ENCODE results near the gene ZNF668.
A peak's percentile ranks its signal among the peaks of the same experiment; 100 is the strongest.

ZNF668 gene

DNA sequence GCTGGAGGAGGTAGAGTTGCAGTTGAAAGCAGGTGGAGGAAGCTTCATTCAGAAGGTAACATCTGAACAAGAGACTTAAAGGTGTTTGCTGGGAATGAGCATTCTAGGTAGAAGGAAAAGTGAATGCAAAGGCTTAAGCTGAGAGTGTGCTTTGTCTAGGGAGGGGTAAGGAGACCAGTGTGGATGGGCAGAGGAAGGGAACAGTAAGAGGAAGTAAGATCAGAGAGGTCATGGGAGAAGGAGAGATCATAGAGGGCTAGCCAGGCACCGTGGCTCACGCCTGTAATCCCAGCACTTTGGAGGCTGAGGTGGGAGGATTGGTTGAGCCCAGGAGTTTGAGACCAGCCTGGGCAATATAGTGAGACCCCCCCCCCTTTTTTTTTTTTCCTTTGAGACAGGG is 37.3 kb downstream of the ZNF668 start:
- Histone ChIP-seq H3K27me3 (no peaks in the 10 kb centered on the region), H3K9me3 (no peaks in the 10 kb centered on the region), H3K36me3 (peaks cover 49% of the 10 kb centered on the region), H3K27ac (peak overlapping the region; percentile 92), H3K4me3 (ENCODE audit: low read depth in 1 of 2, low read length in 1 of 2) (no peak overlapping the region), H3K4me1 (ENCODE audit: control insufficient read depth in 1 of 2, insufficient read depth in 1 of 2, low read depth in 1 of 2, low read length in 1 of 2) (peaks cover 20 to 33% of the 10 kb centered on the region in 2 experiments)
- no peak for TF ChIP-seq CTCF (IDR thresholded peaks at IDR 0.05)

- no peak for TF ChIP-seq CTCF (IDR thresholded peaks at IDR 0.05)
- no peaks in the 10 kb centered on the region for H3K27me3 ChIP-seq
- H3K4me1 ChIP-seq (ENCODE audit: control insufficient read depth in 1 of 2, insufficient read depth in 1 of 2, low read depth in 1 of 2, low read length in 1 of 2): peaks cover 20 to 33% of the 10 kb centered on the region in 2 experiments
- H3K36me3 ChIP-seq: peaks cover 23% of the 10 kb centered on the region
- peak overlapping the region; percentile 92 for H3K27ac ChIP-seq
- H3K4me3 ChIP-seq (ENCODE audit: low read depth in 1 of 2, low read length in 1 of 2): peak overlapping the region; percentile 74 to 99
- no peaks in the 10 kb centered on the region for H3K9me3 ChIP-seq
Observed at GRCh38 chr16:31033709-31034492, 40.1 kb downstream of the ZNF668 start.

DNA sequence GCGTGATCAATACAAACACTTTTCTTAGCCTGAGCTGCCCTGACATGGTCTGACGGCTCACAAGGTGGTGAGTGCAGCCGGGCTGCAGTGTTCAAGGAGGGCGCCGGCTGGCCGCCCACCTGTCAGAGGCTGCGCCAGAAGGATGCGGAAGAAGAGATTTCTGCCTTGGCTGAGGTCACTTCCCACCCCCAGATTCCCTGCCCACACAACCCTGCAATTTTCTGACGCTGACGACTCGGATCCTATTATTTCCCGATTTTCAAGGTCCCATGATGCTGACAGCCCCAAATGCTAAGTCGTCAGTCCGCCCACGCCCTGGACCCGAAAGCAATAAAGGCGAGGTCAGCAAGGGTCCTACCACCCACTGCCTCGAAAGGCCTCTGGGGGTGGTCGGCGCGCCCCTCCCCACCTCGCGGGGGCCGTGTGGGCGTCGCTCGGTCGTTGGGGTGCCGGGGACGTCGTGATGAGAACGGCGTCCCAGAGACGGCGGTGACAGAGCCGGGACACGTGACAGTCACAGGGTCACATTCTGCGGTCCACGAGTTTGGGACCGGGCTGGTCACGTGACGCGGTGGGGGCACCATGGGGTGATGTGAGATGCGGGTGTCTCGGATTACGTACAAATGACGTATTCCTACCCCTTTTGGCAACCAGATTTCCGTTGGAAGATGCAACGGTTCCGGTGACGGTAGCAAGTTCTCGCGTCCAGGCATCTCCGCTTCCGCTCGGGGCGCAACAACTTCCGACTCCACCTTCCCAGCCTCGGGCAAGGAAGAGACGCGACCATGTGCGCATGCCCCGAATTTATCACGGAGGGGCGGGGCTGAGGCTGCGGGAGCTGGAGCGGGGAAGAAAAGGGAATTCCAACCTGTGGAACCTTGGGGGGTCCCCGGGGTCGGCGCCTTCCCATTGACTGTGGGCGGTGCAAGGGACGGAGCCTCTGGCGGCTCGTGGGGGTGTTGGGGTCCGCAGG is 41.0 kb downstream of the ZNF668 start, which contains the start of gene STX4:
TSS of gene STX4 (plus strand) at position 823 of the 973 bp plus-strand sequence. CDS start 248 bp downstream, outside the sequence.
- Histone ChIP-seq H3K4me3 (ENCODE audit: low read depth in 1 of 2, low read length in 1 of 2) (peak within 1 kb of the TSS; percentile 74 to 99), H3K27me3 (no peaks in the 10 kb centered on the region), H3K36me3 (peaks cover 14% of the 10 kb centered on the region), H3K27ac (peak within 1 kb of the TSS; percentile 92), H3K4me1 (ENCODE audit: control insufficient read depth in 1 of 2, insufficient read depth in 1 of 2, low read depth in 1 of 2, low read length in 1 of 2) (peaks cover 20 to 33% of the 10 kb centered on the region in 2 experiments), H3K9me3 (no peaks in the 10 kb centered on the region)
- TF ChIP-seq CTCF (IDR thresholded peaks at IDR 0.05): peak; percentile 6

GRCh38 chr16:31031276-31031675 is 42.8 kb downstream of the ZNF668 start:
- Histone ChIP-seq H3K27ac (peak overlapping the region; percentile 92), H3K27me3 (no peaks in the 10 kb centered on the region), H3K4me3 (ENCODE audit: low read depth in 1 of 2, low read length in 1 of 2) (no peak overlapping the region), H3K9me3 (no peaks in the 10 kb centered on the region), H3K36me3 (peaks cover 7% of the 10 kb centered on the region), H3K4me1 (ENCODE audit: control insufficient read depth in 1 of 2, insufficient read depth in 1 of 2, low read depth in 1 of 2, low read length in 1 of 2) (peaks cover 16 to 26% of the 10 kb centered on the region in 2 experiments)
- no peak for TF ChIP-seq CTCF (IDR thresholded peaks at IDR 0.05)

DNA sequence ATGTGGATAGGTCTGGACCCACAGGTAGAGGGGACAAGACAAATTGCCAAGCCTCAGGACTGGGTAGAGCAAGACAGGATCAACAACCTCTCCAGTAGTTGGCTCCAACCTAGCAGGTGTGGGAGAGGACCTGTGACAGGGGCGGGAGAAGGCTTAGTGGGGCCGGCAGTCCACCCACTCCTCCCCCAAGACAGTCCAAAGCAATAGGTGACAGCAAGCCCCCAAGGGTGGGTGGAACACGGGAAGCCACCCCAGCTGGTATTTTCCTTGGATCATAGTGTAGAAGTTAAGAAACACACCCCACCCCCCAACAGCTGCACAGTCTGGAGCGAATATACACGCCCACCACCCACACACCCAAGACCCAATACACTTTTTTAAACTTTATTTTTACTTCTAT is 44.8 kb downstream of the ZNF668 start:
- no peaks in the 10 kb centered on the region for H3K9me3 ChIP-seq
- H3K36me3 ChIP-seq: no peaks in the 10 kb centered on the region
- no peak for TF ChIP-seq CTCF (IDR thresholded peaks at IDR 0.05)
- peaks cover 9 to 20% of the 10 kb centered on the region in 2 experiments for H3K4me1 ChIP-seq (ENCODE audit: control insufficient read depth in 1 of 2, insufficient read depth in 1 of 2, low read depth in 1 of 2, low read length in 1 of 2)
- no peaks in the 10 kb centered on the region for H3K27me3 ChIP-seq
- no peak overlapping the region for H3K27ac ChIP-seq
- no peak overlapping the region for H3K4me3 ChIP-seq (ENCODE audit: low read depth in 1 of 2, low read length in 1 of 2)
